Breast epithelium (tissue), 3 donors: ENCODE results near the gene DNAI2.

Experiments used
- CTCF ChIP-seq, 3 donors: fragments of 450-650 bp; IDR thresholded peaks; one replicate each; pipeline ENCODE4 v1.5.1; 2016 to 2017; ENCODE audit warnings: antibody characterized with exemption in 3 of 3, mild to moderate bottlenecking in 3 of 3, moderate library complexity in 3 of 3
- POLR2A ChIP-seq: fragments of 450-650 bp; IDR thresholded peaks from one replicate; pipeline ENCODE4 v1.6.1; 2016; ENCODE audit warnings: antibody characterized with exemption, mild to moderate bottlenecking, moderate library complexity

DNA sequence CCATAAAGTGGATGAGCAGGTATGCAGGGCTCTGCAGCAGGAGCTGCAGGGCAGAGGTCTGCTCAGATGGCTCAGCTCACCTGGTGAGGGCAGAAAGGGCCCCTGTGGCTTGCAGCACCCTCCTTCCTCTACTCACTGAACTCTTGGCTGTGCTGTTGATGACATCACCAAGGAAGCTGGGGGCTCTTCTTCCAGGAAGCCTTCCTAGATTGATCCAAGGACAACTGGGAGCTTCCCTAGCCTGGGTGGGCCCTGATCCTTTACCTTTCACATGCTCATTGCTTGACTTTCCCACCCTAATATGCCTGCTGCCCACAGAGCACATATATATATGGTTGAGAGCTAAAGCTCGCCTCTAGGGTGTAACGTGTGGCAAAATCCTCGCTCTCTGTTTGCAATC, 54.5 kb downstream of the DNAI2 start:
- TF ChIP-seq CTCF (IDR thresholded peaks at IDR 0.05) (no peak), POLR2A (no peak)
